Measurements from ENCODE around the gene KDM1B.

The KDM1B gene

DNA sequence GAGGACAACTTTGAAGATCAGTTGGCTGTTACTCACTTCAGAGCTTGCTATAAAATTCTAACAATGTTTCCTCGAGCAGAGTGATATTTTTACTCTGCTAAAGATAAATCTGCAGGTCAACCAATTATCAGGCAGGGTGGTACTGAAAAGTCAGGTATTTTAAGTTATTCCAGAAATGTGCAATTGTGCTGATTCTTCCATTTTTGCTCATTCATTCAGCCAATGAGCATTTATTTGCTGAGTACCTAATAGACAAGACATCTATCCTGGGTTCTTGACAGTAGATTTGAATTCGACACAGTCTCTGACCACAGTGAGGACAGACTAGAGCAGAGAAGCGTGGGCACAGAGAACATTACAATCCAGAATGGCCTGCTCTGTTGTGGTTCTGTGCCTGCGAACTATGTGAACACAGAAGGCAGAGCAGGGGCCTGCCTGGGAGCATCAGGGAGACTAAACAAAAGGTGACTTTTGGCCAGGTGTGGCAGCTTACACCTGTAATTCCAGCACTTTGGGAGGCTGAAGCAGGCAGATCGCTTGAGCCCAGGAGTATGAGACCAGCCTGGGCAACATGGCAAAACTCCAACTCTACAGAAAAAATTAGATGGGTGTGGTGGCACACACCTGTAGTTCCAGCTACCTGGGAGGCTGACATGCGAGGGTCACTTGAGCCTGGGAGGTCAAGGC is 15.1 kb upstream of the KDM1B start:
- TF ChIP-seq, protein P1, sequence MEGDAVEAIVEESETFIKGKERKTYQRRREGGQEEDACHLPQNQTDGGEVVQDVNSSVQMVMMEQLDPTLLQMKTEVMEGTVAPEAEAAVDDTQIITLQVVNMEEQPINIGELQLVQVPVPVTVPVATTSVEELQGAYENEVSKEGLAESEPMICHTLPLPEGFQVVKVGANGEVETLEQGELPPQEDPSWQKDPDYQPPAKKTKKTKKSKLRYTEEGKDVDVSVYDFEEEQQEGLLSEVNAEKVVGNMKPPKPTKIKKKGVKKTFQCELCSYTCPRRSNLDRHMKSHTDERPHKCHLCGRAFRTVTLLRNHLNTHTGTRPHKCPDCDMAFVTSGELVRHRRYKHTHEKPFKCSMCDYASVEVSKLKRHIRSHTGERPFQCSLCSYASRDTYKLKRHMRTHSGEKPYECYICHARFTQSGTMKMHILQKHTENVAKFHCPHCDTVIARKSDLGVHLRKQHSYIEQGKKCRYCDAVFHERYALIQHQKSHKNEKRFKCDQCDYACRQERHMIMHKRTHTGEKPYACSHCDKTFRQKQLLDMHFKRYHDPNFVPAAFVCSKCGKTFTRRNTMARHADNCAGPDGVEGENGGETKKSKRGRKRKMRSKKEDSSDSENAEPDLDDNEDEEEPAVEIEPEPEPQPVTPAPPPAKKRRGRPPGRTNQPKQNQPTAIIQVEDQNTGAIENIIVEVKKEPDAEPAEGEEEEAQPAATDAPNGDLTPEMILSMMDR (IDR thresholded peaks at IDR 0.05) = no peak

DNA sequence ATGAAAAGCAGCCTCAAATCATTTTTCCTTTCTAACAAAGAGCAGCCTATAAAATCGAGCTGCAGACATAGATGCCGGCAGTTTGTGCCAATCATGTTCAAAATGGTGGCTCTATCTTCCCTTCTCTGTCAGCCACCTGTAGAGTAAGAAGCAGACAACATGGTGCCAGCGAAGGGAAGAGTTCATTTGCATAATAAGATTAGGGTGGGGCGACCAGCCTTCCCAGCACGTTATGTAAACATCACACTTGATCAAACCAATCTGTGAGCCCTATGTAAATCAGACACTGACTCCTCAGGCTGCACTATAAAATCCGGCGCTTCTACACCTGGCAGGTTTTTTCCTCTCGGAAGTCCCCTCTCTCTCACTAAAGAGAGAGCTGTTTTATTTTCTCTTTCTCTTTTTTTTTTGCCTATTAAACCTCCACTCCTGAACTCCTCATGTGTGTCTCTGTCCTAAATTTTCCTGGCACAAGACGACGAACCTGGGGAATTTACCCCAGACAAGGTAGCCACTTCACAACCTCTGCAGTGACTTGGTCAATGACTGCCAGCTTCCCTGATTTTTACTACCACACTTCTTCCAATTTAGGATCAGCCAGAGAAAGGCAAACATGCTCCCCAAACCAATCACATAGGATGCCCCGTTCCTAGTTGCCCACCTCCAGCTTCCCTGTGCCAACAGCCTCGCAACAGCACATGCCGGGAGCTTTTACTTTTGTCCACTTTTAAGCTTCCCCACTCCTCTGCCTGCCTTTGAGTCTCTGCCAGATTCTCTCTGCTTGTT is 13.2 kb upstream of the KDM1B start:
- TF ChIP-seq, protein P1 (IDR thresholded peaks at IDR 0.05) = no peak

DNA sequence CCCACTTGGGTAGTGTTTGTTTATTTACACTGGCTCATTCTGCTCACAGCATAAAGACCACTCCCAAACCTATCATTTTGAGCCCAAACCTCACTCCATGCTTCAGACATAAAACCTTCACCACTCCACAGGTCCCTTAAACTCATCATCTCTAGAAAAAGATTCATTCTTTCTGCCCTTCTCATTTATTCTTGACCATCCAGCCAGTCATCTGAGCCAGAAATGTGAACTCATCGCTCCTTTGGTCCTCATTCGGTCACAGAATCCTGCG is 12.7 kb upstream of the KDM1B start:
- TF ChIP-seq, protein P1 (IDR thresholded peaks at IDR 0.05) = no peak

DNA sequence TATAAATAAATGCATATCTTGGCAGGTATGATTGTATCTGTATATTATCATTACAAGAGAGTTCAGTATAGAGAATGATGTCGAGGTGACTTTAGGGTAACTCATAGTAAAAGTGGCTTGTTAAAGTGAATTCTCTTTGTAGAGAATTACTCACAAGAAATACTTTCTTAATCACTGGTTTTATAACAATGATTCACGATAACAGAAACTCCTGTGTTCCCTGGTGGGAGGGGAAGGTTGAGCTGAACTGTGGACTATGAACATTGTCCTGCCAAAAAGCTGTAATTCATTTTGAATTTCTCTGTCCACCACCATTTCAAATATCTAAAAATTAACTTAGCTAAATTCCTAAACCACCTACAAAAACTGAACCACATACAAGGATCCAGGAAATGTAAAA is 8.1 kb upstream of the KDM1B start:
- TF ChIP-seq, protein P1 (IDR thresholded peaks at IDR 0.05) = no peak

DNA sequence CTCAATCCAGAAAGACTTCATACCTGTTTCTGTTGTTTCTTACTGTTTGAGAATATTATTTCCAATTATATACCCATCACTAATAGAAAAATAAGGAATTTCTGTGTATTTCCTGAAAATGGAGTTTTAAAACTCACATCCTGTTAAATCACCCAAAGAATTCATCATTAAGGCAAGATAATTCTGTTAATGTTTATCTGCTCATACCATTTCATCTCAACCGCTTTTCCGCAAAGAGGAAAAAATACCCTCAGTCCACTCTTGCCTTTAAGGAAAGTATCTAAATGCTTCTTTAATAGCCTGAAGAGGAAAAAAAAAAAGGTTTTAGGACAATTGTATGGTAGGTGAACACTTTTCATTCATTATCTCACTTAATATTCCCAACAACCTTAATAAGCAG is 7.6 kb upstream of the KDM1B start:
- TF ChIP-seq, protein P1 (IDR thresholded peaks at IDR 0.05) = no peak

DNA sequence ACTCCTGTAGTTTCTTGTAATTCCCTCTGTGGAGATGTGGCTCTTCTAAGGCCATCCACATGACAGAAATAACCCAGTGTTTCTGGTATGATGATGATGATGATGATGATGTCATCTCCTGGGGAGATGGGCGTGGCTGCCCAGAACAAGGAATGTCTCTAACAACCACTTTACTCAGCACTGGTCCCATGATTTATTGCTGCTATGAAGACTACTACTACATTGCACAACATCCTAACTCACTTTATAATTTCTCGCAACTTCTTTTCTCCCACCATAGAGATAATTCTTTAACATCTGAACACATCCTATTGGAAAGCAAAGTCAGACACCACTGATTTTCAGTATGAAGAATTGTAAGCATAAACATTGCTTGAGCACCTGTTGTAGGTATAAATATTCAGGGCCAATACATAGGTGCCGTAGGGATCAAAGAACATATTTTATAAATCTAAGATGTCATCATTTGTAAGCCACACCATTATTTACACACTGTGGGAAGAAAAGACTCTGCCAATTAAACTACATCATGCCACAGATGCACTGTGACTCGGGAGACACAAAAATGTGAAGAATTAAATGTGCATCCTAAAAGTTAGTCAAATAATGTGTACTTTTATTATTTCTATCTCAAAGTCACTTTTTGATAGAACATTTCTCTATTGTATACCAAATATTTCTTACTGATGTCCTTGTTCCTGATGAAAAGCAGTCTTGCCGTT is 6.8 kb upstream of the KDM1B start:
- TF ChIP-seq, protein P1 (IDR thresholded peaks at IDR 0.05) = no peak

DNA sequence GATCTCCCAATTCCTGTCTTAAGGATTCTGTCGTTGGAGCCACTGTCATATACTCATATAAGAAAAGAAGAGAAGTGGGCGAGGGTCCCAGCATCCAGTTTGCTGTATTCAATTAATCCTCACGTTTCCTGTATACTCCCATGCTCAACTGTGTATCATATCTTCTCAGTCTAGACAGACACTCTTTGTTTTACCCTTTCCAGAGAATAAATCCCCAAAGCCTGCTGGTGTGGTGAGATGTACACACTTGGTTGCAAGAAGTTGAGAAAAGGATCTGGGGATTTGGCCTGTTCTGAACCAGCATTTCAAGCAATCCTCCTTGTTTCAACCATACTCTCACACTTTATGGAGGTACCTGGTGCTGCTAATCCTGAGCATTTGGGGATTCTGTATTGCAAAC is 3.4 kb upstream of the KDM1B start:
- TF ChIP-seq, protein P1 (IDR thresholded peaks at IDR 0.05) = no peak
